ENCODE measurements around the gene THUMPD3.

Gene THUMPD3

DNA sequence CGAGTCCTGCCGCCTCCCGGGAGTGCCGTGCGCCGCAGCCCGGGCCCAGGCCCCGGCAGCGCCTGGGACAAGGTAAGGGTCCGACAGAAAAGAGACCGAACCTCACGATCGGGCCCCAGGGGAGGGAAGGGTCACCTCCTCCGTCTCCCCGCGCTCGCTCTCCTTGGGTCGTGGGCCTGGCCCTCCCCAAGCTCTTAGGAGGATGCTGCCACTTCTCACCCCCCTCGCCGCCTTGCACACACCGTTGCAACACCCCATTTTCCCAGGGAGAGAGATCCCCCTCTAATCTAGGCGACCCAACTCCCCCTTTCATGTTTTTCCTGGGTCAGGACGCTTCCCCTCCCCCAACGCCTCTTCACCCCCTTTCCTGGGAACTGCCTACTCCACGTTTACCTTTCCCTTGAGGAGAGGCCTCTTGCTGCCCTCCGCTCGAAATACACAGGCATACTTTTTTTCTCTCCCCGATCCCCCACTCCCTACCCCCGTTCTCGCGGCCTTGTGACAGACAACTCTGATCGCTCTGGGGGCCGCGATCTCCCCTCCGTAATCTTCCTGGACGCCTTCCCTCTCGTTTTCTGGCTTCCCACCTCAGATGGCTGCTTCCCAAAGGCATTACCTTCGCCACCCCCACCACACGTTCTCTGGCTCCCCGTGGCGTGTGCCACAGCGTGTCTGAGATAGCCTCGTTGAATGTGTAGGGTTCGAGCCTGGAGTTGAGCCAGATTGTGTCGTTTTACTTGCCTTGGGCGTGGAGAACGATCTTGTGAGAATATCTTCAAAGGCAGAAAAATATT, 35.2 kb downstream of the THUMPD3 start:
- no peak for DNase-seq

DNA sequence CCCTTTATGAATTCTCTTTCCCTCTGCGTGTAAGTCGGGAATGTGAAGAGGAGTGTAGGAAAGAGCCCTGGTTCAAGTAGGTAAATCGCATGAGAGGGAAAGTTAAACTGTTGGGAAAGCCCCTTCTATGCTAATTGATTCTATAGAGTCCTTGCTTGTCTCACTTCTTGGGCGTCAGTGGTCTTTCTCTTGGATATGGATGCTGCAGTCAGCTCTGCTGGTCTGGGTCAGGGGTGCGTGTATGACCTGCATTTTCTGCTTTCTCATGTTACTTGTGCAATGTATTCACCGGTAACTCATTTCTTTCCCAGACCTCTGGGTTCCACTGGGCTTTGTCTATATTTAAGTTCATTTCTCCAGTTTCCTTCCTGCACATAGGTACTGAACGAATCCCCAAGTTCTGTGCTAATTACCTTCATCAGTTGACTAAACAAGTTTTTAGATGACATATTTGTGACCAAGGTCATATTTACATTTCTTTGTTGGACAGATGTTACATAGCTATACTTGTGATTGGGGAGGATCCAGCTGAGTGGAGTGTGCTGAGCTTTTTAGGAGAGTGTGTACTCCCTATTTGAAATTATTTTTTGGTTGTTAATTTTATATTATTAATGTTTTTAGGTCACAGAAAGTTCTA, 36.0 kb downstream of the THUMPD3 start:
- peak in 1 of 2 donors; percentile 15 for DNase-seq

DNA sequence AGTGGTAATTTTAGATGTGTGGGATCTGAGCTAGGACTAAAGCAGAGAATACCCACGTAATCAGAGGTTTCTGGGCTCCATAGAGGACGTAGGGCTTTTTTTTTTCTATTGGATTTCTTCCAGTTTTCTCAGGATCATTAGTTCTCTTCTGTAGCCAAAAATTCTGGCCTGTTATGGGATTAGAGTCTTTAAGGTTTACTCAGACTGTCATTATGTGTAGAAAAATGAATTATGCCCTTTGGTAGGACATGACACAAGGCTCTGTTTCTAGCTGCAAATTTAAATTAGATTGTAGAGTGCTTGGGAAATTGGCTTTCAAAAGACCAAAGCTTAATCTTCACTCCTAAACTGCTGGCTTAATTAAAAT, 36.5 kb downstream of the THUMPD3 start:
- DNase-seq: no peak

DNA sequence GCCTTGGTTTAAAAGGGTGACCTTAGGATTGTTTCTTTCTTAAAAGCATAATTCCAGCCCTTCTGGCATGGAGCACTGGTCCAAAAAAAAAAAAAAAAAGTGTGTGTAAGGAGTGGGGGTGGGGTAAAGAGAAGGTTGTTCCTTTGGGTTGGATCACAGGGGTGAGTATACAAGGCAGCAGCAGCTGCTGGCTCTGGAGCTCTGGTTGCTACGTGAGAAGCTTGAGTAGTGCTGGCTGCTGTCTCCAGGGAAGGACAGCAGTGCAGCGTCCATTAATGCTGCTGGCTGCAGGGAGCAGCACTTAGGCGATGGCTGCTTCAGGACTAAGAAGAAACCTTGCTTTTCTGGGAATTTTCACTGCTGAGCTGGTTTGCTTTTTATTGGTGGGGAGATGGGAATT, 36.9 kb downstream of the THUMPD3 start:
- peak in 1 of 2 donors; percentile 36 for DNase-seq

DNA sequence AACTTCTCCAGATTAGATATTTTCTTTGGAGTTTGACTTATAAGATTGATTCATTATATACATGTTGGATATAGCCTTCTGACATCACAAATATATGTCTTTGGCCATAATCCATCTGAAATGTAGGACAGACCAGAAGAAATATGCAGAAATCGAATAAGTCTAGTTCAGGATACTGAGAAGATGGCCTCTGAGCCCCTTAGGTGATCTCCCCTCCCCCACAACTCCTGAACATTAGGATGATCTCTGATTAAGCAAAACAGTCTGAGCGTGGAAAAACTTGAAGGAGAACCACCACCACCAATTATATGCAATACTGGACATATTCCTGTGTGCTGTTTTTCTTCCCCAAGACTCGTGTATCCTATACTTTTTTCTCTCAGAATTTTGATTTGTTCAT, 37.8 kb downstream of the THUMPD3 start:
- DNase-seq: no peak

DNA sequence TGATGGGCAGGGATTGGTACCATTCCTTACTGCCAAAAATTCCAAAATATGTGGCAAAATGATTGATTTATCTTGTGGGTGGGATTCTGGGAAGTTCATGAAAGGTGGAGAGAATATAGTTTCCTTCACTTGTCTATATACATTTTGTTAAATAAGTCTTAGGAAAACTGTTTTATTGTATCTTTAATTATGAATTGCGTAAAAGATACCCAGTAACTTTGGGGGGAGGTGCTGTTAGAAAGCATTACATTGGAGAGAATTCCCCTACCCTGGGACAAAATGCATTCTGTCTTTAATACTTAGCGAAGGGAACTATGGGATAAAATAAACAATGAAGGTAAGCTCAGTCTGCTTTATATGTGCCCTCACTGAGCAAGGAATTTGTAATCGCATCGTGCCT, 39.1 kb downstream of the THUMPD3 start:
- no peak for DNase-seq

DNA sequence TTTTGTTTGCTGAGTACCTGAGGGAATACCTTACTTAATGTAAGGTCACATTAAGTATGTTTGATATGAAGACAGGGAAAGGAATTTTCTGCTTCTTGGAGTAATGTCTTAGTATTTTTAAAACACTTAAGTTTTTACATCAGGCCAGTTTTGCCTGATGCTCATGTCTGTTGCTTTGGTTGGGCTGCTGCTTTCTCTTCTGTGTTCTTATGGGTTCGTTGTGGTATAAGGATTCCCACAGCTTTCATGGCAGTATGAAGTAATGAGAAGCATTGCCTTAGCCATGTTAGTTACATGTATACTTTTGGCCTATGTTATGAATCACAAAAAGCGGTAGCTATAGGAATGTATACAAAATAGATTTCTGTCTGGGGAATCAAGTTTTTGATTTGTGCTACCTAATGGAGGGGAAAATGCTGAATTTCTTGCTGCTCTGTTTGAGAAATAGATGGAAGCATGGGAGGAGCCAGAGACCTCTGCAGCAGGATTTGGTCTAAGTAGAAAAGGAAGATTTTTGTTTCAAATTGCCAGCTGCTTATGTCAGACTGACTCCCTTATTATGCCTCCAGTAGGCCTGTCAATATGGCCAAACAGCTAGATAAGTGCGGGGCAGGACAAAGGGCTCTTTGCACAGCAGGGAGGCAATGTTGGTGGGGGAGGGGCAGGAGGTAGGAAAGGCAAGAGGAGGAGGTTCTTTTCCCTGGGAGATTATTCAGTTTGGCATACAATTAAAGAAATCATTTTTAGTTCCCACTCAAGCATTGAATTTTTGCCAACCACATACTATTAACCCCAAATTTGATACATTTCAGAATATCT, 39.8 kb downstream of the THUMPD3 start:
- DNase-seq: no peak

DNA sequence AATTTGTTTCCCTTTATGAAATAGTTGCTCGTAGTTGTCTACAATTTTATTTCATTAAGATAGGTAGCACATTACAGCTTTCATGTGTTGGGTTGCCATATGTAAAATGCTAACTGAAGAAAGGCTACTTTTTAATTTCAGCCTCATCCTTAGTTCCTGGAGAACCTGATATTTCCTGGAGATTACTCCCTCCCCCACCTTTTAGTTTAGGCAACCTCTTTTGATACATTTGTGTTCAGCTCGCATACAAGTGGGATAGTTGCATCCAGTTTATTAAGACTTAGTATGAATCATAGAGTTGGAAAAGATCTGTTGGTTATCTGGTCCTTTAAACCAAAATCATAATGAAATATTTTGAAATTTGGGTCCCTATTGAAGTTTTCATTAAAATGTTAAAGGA, 40.6 kb downstream of the THUMPD3 start:
- no peak for DNase-seq

DNA sequence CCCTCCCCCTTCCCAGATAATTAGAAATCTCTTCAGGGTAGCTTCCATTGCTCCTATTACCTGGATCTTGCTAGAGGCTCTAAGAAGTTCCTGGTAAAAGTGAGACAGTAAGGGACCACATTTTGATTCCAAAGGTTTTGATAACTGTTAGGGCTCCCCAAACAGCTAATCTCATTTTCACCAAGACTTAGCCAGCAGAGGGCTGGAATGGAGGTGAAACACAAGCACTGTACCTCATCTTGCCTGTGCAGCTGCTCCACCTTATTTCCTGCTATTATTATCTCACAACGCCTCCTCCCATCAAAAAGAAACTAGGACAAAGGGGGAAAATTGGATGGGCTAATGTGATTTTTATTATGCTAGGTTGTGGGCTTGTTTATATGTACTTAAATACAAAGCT, 41.8 kb downstream of the THUMPD3 start:
- no peak for DNase-seq

DNA sequence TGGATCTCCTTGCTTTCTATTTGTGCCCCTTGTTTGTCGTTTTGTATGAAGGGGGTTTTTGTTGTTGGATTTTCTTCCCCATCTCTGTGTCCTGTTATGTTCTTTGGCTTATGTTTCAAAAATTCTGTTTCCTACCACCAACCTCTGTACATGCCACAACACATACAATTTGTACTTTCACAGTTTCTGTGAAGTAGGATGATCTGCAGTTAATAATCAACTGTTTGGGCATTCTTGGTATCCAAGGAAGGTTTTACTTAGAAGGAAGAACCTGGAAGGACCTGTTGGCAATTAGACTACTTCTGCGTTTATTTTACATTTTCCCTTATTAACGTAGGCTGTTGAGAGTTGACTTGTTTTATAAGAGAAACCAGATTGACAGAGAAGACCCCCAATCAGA, 42.9 kb downstream of the THUMPD3 start:
- no peak for DNase-seq

DNA sequence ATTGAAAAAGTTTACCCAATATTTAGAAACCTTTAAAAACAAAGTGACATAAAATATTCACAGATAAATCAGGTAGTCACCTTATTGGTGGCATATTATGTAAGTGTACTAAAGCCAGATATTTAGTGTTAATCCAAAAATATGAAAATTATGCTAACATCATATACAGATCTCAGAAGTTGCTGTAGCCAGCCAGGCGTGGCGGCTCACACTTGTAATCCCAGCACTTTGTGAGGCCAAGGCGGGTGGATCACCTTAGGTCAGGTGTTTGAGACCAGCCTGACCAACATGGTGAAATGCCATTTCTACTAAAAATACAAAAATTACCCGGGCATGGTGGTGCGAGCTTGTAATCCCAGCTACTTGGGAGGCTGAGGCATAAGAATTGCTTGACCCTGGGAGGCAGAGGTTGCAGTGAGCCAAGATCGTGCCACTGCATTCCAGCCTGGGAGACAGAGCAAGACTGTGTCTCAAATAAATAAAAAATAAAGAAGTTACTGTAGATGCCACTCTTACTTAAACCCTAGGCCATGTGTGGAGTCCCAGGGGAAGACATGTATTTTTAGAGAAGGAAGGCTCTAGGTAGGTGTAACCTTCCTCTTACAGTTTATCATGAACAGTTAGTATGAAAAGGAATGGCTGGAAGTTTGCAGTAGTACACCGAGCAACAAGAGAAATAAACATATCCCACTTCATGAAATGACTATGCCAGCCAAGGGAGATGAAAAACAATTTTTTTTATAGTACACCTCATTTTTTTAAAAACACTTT, 44.2 kb downstream of the THUMPD3 start:
- no peak for DNase-seq

DNA sequence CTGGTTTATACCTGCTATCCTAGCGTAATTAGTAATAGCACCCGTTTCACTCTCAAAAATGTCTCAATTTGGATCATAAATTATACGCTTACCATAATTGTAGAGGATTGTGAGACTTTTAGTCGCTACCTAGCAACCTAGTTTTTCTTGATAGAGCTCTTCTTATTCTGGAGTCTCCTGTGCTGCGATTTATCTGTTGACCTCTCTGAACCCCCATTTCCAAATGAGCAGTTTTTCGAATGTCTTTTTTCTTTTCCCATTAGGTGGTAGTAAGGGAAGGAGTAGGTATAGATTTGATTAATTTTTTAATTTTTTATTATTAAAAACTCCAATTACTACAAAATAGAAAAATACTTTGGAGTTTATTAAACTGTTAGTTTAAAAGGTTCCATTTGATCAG, 45.2 kb downstream of the THUMPD3 start:
- DNase-seq: no peak

DNA sequence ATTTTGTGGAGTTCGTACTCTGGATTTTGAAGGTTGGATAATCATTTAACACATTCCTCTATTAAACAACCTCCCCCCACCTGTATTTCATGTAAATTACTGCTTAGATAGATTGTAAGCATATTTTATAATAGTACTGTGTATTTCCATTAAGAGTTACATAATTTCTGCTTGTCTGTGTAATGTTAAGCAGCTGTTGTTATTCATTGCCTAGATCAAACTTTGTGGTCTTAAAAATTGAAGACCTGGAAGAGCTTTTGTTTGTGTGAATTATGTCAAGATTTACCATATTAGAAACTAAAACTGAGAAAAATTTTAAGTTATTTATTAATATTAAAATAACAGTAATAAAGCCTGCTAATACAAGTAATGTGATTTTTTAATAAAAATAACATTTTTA, 45.7 kb downstream of the THUMPD3 start:
- no peak for DNase-seq

DNA sequence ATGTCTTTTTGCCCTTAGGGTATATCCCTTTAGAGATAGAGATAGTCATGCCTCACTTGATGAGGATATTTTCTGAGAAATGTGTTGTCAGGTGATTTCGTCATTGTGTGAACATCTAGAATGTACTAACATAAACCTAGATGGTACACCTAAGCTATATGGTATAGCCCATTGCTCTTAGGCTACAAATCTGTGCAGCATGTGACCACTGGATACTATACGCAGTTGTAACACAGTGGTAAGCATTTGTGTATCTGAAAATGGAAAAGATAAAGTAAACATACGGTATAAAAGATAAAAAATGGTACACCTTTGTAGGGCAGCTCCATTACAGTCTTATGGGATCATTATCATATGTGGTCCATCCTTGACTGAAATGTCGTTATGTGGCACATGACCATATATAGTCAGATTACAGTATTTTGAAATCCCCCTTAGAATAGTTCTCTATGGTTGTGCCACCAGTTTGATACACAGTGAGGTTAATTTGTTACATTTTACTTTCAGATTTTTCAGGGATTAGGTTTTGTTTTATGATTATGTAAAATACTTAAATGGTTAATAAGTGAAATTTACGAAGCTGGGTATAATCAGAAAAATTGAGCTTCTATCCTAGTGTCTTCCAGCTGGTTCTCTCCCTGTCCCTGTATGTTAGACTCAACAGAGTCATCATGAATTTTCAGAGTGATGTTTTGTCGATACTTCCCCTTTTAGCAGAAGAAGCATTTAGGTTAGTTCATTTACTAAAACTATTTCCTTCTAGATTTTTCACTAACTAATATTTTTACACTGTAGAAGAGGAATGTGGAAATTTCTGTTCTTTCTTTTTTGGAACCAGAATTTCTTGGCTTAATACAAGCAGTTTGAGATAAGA, 47.4 kb downstream of the THUMPD3 start:
- DNase-seq: peak in 1 of 2 donors; percentile 54

DNA sequence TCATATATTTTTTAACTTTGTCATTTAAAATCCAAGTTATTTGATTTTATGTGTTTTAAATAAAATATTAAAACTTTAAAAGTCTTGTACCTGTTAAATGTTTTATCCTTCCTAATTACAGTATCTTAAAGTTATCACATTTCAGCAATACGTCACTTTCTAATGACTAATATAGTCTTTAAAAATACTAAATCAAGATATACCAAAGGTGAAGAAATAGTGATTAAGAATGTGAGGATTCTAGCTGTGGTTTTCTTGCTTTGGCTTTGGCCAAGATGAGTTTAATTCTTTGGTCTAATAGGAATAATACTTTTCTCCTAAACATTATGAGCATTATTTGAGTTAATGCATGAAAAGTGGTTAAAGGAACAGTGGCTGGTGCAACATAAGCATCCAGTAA, 48.4 kb downstream of the THUMPD3 start:
- DNase-seq: no peak

DNA sequence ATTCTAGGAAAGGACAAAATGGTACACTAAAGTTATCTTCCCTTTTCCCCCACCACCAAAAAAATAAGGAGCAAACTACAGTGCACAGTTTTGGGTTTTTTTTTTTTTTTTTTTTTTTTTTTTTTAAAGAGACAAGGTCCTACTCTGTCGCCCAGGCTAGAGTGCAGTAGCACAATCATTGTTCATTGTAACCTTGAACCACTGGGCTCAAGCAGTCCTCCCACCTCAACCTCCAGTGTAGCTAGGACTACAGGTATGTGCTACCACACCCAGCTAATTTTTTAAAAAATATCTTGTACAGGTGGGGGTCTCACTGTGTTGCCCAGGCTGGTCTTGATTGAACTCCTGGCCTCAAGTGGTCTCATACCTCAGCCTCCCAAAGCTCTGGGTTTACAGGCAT, 49.4 kb downstream of the THUMPD3 start:
- no peak for DNase-seq

DNA sequence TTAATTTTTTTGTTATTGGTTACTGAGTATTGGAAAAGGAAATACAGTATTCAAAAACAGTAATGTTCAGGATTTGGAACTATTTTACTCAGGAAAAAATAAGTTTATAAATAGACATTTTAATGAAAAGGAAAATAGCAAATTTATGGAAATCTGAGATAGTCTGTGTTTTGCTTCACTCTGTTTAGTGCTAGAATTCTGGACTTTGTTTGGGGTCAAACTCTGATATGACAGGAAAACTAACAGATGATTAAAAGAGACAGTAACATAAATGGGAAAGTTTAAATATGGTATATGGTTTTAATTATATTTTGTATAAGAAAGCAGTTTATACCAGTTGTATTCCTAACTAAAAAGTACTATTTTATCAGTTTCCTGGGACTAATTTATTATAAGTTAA, 52.0 kb downstream of the THUMPD3 start:
- no peak for DNase-seq

DNA sequence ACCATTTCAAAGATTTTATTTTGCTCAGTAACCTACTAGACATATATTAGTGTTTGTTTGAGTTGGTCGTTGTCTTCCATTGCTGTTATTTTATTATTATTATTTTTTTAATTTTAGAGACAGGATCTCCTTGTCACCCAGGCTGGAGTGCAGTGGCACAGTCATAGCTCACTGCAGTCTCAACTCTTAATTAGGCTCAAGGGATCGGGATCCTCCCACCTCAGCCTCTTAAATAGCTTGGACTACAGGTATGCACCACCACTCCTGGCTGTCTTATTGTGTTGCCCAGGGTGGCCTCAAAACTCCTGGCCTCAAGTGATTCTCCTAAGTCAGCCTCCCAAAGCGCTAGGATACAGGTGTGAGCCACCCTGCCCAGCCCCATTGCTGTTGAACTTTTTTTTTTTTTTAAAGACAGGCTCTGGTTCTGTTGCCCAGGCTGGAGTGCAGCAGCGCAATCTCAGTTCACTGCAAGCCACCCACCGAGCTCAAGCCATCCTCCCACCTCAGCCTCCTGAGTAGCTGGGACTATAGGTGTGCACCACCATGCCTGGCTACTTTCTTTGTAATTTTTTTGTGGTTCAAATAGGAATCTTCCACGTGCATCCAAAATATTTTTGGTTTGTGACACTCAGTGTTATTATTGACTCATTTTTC, 52.8 kb downstream of the THUMPD3 start:
- no peak for DNase-seq

DNA sequence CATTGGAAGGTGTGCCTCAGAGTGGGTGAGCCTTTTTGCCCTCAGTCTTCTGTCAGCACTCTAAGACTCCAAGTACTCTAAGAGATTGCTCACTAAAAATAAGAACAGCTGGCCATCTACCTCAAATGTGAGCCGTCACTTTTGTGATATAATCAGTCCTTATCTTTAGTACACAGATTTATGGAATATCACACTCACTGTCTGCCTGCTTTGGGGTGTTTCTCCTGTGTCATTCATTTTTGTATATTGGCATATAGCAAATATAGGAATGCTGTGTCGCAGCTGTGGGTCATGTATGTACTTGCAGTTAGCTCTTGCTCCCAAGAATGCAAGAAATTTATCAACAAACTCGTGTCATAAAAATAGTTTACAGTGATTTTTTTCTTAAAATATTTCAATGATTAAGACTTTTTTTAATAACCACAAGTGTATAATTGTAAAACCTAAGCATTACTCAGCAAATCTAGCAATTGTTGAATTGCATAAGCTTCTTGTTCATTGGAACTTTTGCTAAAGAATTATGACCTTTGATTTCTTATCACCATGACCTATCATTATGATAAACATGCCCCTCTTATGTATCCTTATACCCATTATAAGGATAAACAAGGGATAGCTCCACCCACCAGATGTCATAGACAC, 53.4 kb downstream of the THUMPD3 start:
- no peak for DNase-seq

DNA sequence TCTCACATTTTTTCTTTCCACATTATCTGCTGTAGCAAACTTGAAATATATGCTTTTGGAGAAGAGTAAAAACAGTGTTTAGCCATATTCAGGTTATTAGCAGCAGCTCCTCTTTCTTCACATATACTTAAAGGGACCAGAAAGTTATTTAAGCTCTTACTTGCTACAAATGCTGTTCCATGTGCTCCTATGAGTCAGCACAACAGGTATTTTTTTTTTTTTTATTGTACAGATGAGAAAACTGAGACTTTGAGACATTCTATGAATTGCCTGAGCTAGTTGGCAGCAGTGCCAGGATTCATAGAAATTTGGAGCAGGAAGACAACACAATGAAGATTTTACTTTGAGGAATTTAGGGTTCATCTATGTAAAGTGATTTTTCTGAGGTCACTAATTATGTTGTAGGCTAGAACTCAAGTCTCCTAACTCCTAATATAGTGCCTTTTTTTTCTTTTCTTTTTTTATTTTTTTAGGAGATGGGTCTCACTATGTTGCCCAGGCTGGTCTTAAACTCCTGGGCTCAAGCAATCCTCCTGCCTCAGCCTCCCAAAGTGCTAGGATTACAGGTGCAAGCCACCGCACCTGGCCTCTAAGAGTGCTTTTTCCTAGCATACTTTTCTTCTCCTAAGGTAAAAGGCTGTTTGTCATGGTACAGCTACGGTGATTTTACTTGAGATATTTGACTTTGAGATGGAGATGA, 58.1 kb downstream of the THUMPD3 start:
- no peak for DNase-seq
